Measurements from ENCODE around the gene TMEM266.

Gene TMEM266

GRCh38 chr15:76127169-76127568 lies 67.4 kb downstream of the TMEM266 start:
- DNase-seq (ENCODE audit: low read depth in 2 of 2, low spot score in 1 of 2), result no peak

GRCh38 chr15:76127880-76128279 lies 68.1 kb downstream of the TMEM266 start:
- DNase-seq (ENCODE audit: low read depth in 2 of 2, low spot score in 1 of 2), result no peak

GRCh38 chr15:76134537-76134936 lies 74.8 kb downstream of the TMEM266 start:
- DNase-seq (ENCODE audit: low read depth in 2 of 2, low spot score in 1 of 2), result no peak

- no peak for DNase-seq (ENCODE audit: low read depth in 2 of 2, low spot score in 1 of 2)
Measured at GRCh38 chr15:76135516-76135915, 75.7 kb downstream of the TMEM266 start.

GRCh38 chr15:76138436-76138835 lies 78.7 kb downstream of the TMEM266 start:
- no peak for DNase-seq (ENCODE audit: low read depth in 2 of 2, low spot score in 1 of 2)

GRCh38 chr15:76139368-76140073 lies 79.7 kb downstream of the TMEM266 start:
- peak; percentile 26 to 48 for DNase-seq (ENCODE audit: low read depth in 2 of 2, low spot score in 1 of 2)

GRCh38 chr15:76140074-76140464 lies 80.3 kb downstream of the TMEM266 start:
- DNase-seq (ENCODE audit: low read depth in 2 of 2, low spot score in 1 of 2), result no peak

GRCh38 chr15:76146812-76147211 lies 87.0 kb downstream of the TMEM266 start:
- DNase-seq (ENCODE audit: low read depth in 2 of 2, low spot score in 1 of 2), result no peak

GRCh38 chr15:76147906-76148570 lies 88.3 kb downstream of the TMEM266 start:
- DNase-seq (ENCODE audit: low read depth in 2 of 2, low spot score in 1 of 2), result peak in 1 of 2 donors; percentile 34

- no peak for DNase-seq (ENCODE audit: low read depth in 2 of 2, low spot score in 1 of 2)
Measured at GRCh38 chr15:76149291-76149915, 89.6 kb downstream of the TMEM266 start.

- no peak for DNase-seq (ENCODE audit: low read depth in 2 of 2, low spot score in 1 of 2)
Measured at GRCh38 chr15:76150513-76150912, 90.7 kb downstream of the TMEM266 start.

GRCh38 chr15:76150971-76151598 lies 91.3 kb downstream of the TMEM266 start:
- peak; percentile 44 to 51 for DNase-seq (ENCODE audit: low read depth in 2 of 2, low spot score in 1 of 2)

GRCh38 chr15:76151599-76151974 lies 91.8 kb downstream of the TMEM266 start:
- no peak for DNase-seq (ENCODE audit: low read depth in 2 of 2, low spot score in 1 of 2)

GRCh38 chr15:76152197-76152596 lies 92.4 kb downstream of the TMEM266 start:
- DNase-seq (ENCODE audit: low read depth in 2 of 2, low spot score in 1 of 2), result no peak

GRCh38 chr15:76153241-76154197 lies 93.7 kb downstream of the TMEM266 start:
- no peak for DNase-seq (ENCODE audit: low read depth in 2 of 2, low spot score in 1 of 2)

- no peak for DNase-seq (ENCODE audit: low read depth in 2 of 2, low spot score in 1 of 2)
Measured at GRCh38 chr15:76155731-76156130, 95.9 kb downstream of the TMEM266 start.

- no peak for DNase-seq (ENCODE audit: low read depth in 2 of 2, low spot score in 1 of 2)
Measured at GRCh38 chr15:76158226-76158625, 98.4 kb downstream of the TMEM266 start.

- DNase-seq (ENCODE audit: low read depth in 2 of 2, low spot score in 1 of 2), result no peak
Measured at GRCh38 chr15:76158815-76159214, 99.0 kb downstream of the TMEM266 start.

- no peak for DNase-seq (ENCODE audit: low read depth in 2 of 2, low spot score in 1 of 2)
Measured at GRCh38 chr15:76159282-76159681, 99.5 kb downstream of the TMEM266 start.

- no peak for DNase-seq (ENCODE audit: low read depth in 2 of 2, low spot score in 1 of 2)
Measured at GRCh38 chr15:76160426-76161152, 100.8 kb downstream of the TMEM266 start.
